Loucy (cell line): ENCODE results near the gene DENND5A.

Source experiments
- EZH2phosphoT487 ChIP-seq: fragments of 200-600 bp; IDR thresholded peaks from 2 replicates; pipeline ENCODE4 v1.6.1; 2018; ENCODE audit warnings: antibody characterized with exemption, mild to moderate bottlenecking, moderate library complexity, borderline replicate concordance
- TF ChIP-seq, protein P1 (sequence below): fragments of 200-600 bp; sonication (generic); conservative IDR thresholded peaks from 2 replicates; pipeline ENCODE4 v1.5.1; 2014; ENCODE audit warnings: mild to moderate bottlenecking, antibody characterized with exemption, low read length

GRCh38 chr11:9266132-9266736 lies 1.1 kb upstream of the DENND5A start:
- TF ChIP-seq, protein P1, sequence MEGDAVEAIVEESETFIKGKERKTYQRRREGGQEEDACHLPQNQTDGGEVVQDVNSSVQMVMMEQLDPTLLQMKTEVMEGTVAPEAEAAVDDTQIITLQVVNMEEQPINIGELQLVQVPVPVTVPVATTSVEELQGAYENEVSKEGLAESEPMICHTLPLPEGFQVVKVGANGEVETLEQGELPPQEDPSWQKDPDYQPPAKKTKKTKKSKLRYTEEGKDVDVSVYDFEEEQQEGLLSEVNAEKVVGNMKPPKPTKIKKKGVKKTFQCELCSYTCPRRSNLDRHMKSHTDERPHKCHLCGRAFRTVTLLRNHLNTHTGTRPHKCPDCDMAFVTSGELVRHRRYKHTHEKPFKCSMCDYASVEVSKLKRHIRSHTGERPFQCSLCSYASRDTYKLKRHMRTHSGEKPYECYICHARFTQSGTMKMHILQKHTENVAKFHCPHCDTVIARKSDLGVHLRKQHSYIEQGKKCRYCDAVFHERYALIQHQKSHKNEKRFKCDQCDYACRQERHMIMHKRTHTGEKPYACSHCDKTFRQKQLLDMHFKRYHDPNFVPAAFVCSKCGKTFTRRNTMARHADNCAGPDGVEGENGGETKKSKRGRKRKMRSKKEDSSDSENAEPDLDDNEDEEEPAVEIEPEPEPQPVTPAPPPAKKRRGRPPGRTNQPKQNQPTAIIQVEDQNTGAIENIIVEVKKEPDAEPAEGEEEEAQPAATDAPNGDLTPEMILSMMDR: no peak
- TF ChIP-seq EZH2phosphoT487: no peak
